ENCODE measurements around the gene EBF4. TPM values are rescaled to one million over a fixed set of nuclear protein-coding genes. Genes with fewer than 3 reads are reported as not detected.
A peak's percentile ranks its signal among the peaks of the same experiment; 100 is the strongest.

The EBF4 gene
- total and polyA plus RNA-seq, 10 of the 15 experiments (the other 5 are each of a cell fraction or from before 2014, with no cell fraction given), result 0.13 TPM; not detected in 9

GRCh38 chr20:2657674-2658073 is 34.9 kb upstream of the EBF4 start (continued):
- TF ChIP-seq E2F8 (IDR thresholded peaks at IDR 0.05; ENCODE audit: low read depth, partially characterized antibody) (no peak), ASH2L (IDR thresholded peaks at IDR 0.05; ENCODE audit: borderline replicate concordance, low read depth) (no peak), SUZ12 (IDR thresholded peaks at IDR 0.05; ENCODE audit: unreplicated experiment) (no peak), GABPA (IDR thresholded peaks at IDR 0.05; ENCODE audit: low read depth) (no peak), WRNIP1 (IDR thresholded peaks at IDR 0.05; ENCODE audit: borderline replicate concordance, low read depth, low read length) (no peak), CREB1 (IDR thresholded peaks at IDR 0.05; ENCODE audit: low read depth) (no peak)

- ChIA-PET CTCF (interaction anchor here (0.5 kb wide), 1 partner anchor 205 kb away, joined by 3 read pairs; no protein-coding TSS in a partner anchor), RAD21 (ENCODE audit: unreplicated experiment) (no interaction called here), SMC1A (ENCODE audit: uncharacterized antibody, unreplicated experiment) (no interaction called here), POLR2A (no interaction called here)
- H3K36me3 ChIP-seq (ENCODE audit: control insufficient read depth in 2 of 2, insufficient read depth in 2 of 2, low read length in 1 of 2), result peaks cover 29 to 47% of the 10 kb centered on the region in 2 experiments
- no peaks in the 10 kb centered on the region for H3K27me3 ChIP-seq (replicated peaks in 1 of 2; ENCODE audit: control insufficient read depth in 2 of 2, insufficient read depth in 2 of 2, low read length in 1 of 2)
- ATAC-seq, result peak; percentile 42
- H4K20me1 ChIP-seq (ENCODE audit: control insufficient read depth, insufficient read depth), result peaks cover 17% of the 10 kb centered on the region
- H3K9ac ChIP-seq (ENCODE audit: control insufficient read depth, insufficient read depth, low read length), result no peak overlapping the region
- no peak for DNase-seq (ENCODE audit: low read depth, low spot score)
- WGBS (ENCODE audit: insufficient coverage, insufficient replicate concordance, low lambda C conversion rate, missing lambda C conversion rate), result 60% methylated on average over 13 of the region's 13 CpGs
- no peak overlapping the region for H3K27ac ChIP-seq (ENCODE audit: control insufficient read depth, insufficient read depth)
- peaks cover 16% of the 10 kb centered on the region for H3K4me1 ChIP-seq (ENCODE audit: control insufficient read depth, insufficient read depth, low read length)
- peak; percentile 75 for TF ChIP-seq POLR2AphosphoS5 (IDR thresholded peaks at IDR 0.05; ENCODE audit: low read length)
- TF ChIP-seq SREBF1 (IDR thresholded peaks at IDR 0.05; ENCODE audit: low read length), result no peak
- peak; percentile 21; the same call in 1 of the 3 replicates for TF ChIP-seq POU2F2 (IDR thresholded peaks at IDR 0.05; ENCODE audit: borderline replicate concordance, low read depth, low read length)
- TF ChIP-seq ZBED1 (IDR thresholded peaks at IDR 0.05; ENCODE audit: borderline replicate concordance), result peak; percentile 81; the same call in 1 of the 2 replicates
- peak; percentile 50; the same call in 1 of the 2 replicates for TF ChIP-seq POLR2AphosphoS2 (IDR thresholded peaks at IDR 0.05; ENCODE audit: low read depth, low read length)
- TF ChIP-seq POLR2A (IDR thresholded peaks at IDR 0.05; ENCODE audit: low read depth, low read length), result peak; percentile 86
- no peak for TF ChIP-seq MYB (IDR thresholded peaks at IDR 0.05; ENCODE audit: borderline replicate concordance, low read depth, low read length)
- peak; percentile 77 for TF ChIP-seq PML (IDR thresholded peaks at IDR 0.05; ENCODE audit: low read length)
- TF ChIP-seq RAD21 (IDR thresholded peaks at IDR 0.05; ENCODE audit: insufficient read depth, low read depth, low read length), result no peak
- no peak for TF ChIP-seq TAF1 (IDR thresholded peaks at IDR 0.05; ENCODE audit: borderline replicate concordance, low read depth, low read length)
- peak; percentile 87; the same call in 1 of the 2 replicates for TF ChIP-seq MTA3 (IDR thresholded peaks at IDR 0.05; ENCODE audit: borderline replicate concordance, low read length)
- peak; percentile 74; the same call in 1 of the 2 replicates for TF ChIP-seq SMAD5 (IDR thresholded peaks at IDR 0.05; ENCODE audit: low read depth)
- peak; percentile 22; the same call in 1 of the 2 replicates for TF ChIP-seq FOXM1 (IDR thresholded peaks at IDR 0.05; ENCODE audit: low read depth, low read length)
- no peaks in the 10 kb centered on the region for H3K9me3 ChIP-seq (replicated peaks; ENCODE audit: control insufficient read depth, insufficient read depth, low read length)
- intact Hi-C loops (cut with micrococcal nuclease; ENCODE audit: unreplicated experiment) (no loop called here), in situ Hi-C loops (cut with MboI) (no loop called here)
- FAIRE-seq, result no peak
- no peak overlapping the region for H2AFZ ChIP-seq (ENCODE audit: control insufficient read depth, low read depth, low read length)
- H3K4me3 ChIP-seq, result no peak overlapping the region
- H3K4me2 ChIP-seq (ENCODE audit: control insufficient read depth, insufficient read depth), result no peak overlapping the region
- no TSS peak for BruUV-seq (replicated peaks)
- H3K79me2 ChIP-seq (ENCODE audit: control insufficient read depth, insufficient read depth, low read length), result peaks cover 33% of the 10 kb centered on the region
Observed at GRCh38 chr20:2658414-2659354, 33.9 kb upstream of the EBF4 start.

Data from GM12878 (cell line).